ENCODE results near the gene LRRC59.

LRRC59 gene

GRCh38 chr17:50361561-50362480 lies 35.5 kb downstream of the LRRC59 start:
- no peaks in the 10 kb centered on the region for H3K27me3 ChIP-seq (replicated peaks; ENCODE audit: insufficient read depth, low read length)
- H3K4me1 ChIP-seq (ENCODE audit: low read length), result no peaks in the 10 kb centered on the region
- no peaks in the 10 kb centered on the region for H3K9me2 ChIP-seq (replicated peaks; ENCODE audit: insufficient read depth, low read length)
- H3K9me3 ChIP-seq (replicated peaks; ENCODE audit: insufficient read depth, low read length), result no peaks in the 10 kb centered on the region
- H3K27ac ChIP-seq (ENCODE audit: low read length), result no peak overlapping the region
- H3K79me2 ChIP-seq (ENCODE audit: low read length), result no peaks in the 10 kb centered on the region
- TF ChIP-seq CTCF (IDR thresholded peaks at IDR 0.05; ENCODE audit: low read length) (peak; percentile 81), EZH2phosphoT487 (IDR thresholded peaks at IDR 0.05; ENCODE audit: low read length) (no peak)
- H3K4me3 ChIP-seq (ENCODE audit: low read length), result no peak overlapping the region
- H3K36me3 ChIP-seq (replicated peaks; ENCODE audit: insufficient read depth, low read length), result no peaks in the 10 kb centered on the region
- peak; percentile 64 for DNase-seq
- no peaks in the 10 kb centered on the region for H4K20me1 ChIP-seq (ENCODE audit: insufficient read depth, low read length)
- H3F3A ChIP-seq (ENCODE audit: insufficient read depth, low read length), result no peaks in the 10 kb centered on the region
- no peak overlapping the region for H3K9ac ChIP-seq (ENCODE audit: low read length)
- H2AFZ ChIP-seq (ENCODE audit: low read length), result no peak overlapping the region
- no peak overlapping the region for H3K4me2 ChIP-seq (ENCODE audit: low read depth, low read length)

- Histone ChIP-seq H3K4me3 (ENCODE audit: low read length) (no peak overlapping the region), H3F3A (ENCODE audit: insufficient read depth, low read length) (no peaks in the 10 kb centered on the region), H3K9ac (ENCODE audit: low read length) (no peak overlapping the region), H3K36me3 (replicated peaks; ENCODE audit: insufficient read depth, low read length) (no peaks in the 10 kb centered on the region), H4K20me1 (ENCODE audit: insufficient read depth, low read length) (no peaks in the 10 kb centered on the region), H3K27me3 (replicated peaks; ENCODE audit: insufficient read depth, low read length) (no peaks in the 10 kb centered on the region), H3K9me2 (replicated peaks; ENCODE audit: insufficient read depth, low read length) (no peaks in the 10 kb centered on the region), H3K4me2 (ENCODE audit: low read depth, low read length) (no peak overlapping the region), H3K4me1 (ENCODE audit: low read length) (no peaks in the 10 kb centered on the region), H2AFZ (ENCODE audit: low read length) (no peak overlapping the region), H3K27ac (ENCODE audit: low read length) (no peak overlapping the region), H3K79me2 (ENCODE audit: low read length) (no peaks in the 10 kb centered on the region), H3K9me3 (replicated peaks; ENCODE audit: insufficient read depth, low read length) (no peaks in the 10 kb centered on the region)
- DNase-seq, result no peak
- TF ChIP-seq EZH2 (optimal IDR thresholded peaks at IDR 0.05; ENCODE audit: low read depth, low read length), result no peak
- no peak for TF ChIP-seq CTCF (IDR thresholded peaks at IDR 0.05; ENCODE audit: low read length)
- TF ChIP-seq EZH2phosphoT487 (IDR thresholded peaks at IDR 0.05; ENCODE audit: low read length), result no peak
These were observed 36.7 kb downstream of the LRRC59 start for GRCh38 chr17:50360486-50361115.

GRCh38 chr17:50359998-50360461 lies 37.3 kb downstream of the LRRC59 start:
- no peak for TF ChIP-seq EZH2 (optimal IDR thresholded peaks at IDR 0.05; ENCODE audit: low read depth, low read length)
- TF ChIP-seq EZH2phosphoT487 (IDR thresholded peaks at IDR 0.05; ENCODE audit: low read length), result no peak
- no peak for TF ChIP-seq CTCF (IDR thresholded peaks at IDR 0.05; ENCODE audit: low read length)
- Histone ChIP-seq H2AFZ (ENCODE audit: low read length) (no peak overlapping the region), H3F3A (ENCODE audit: insufficient read depth, low read length) (no peaks in the 10 kb centered on the region), H3K9me2 (replicated peaks; ENCODE audit: insufficient read depth, low read length) (no peaks in the 10 kb centered on the region), H3K27ac (ENCODE audit: low read length) (no peak overlapping the region), H3K36me3 (replicated peaks; ENCODE audit: insufficient read depth, low read length) (no peaks in the 10 kb centered on the region), H3K27me3 (replicated peaks; ENCODE audit: insufficient read depth, low read length) (no peaks in the 10 kb centered on the region), H3K79me2 (ENCODE audit: low read length) (no peaks in the 10 kb centered on the region), H3K9me3 (replicated peaks; ENCODE audit: insufficient read depth, low read length) (no peaks in the 10 kb centered on the region), H4K20me1 (ENCODE audit: insufficient read depth, low read length) (no peaks in the 10 kb centered on the region), H3K4me2 (ENCODE audit: low read depth, low read length) (no peak overlapping the region), H3K9ac (ENCODE audit: low read length) (no peak overlapping the region), H3K4me3 (ENCODE audit: low read length) (no peak overlapping the region), H3K4me1 (ENCODE audit: low read length) (no peaks in the 10 kb centered on the region)
- DNase-seq, result no peak
